ENCODE measurements around the gene CCDC32.

CCDC32 gene

DNA sequence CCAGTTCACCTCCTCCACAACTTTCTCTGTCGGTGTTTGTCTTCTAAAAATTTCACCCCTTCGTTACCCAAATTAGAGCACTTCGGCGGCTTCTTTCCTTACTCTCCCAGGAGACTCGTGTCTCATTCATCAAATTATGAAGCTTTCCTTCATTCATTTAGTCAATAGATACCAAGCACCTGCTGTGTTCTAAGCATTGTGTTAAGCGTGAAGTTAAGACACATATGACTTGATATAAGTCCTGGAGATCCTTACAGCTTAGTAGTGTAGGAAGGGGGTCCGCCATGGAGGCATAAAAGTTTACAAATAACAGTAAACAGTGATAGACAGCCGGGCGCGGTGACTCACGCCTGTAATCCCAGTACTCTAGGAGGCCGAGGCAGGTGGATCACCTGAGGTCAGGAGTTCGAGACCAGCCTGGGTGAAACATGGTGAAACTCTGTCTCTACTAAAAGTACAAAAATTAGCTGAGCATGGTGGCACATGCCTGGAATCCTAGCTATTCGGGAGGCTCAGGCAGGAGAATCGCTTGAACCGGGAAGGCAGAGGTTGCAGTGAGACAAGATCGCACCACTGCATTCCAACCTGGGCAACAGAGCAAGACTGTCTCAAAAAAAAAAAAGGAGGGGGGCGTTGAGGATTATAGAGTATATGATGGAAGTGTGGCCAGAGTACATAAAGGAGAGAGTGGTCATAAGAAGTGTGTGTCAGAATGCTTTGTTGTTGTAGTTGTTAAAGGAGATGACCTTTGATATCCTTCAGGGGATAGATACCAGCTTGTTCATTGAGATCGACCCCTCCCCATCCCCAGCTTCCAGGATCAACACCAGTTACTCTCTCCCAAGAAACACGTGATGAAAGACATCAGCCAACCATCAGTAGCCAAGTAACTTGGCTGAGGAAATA lies 744 bp upstream of the CCDC32 start:
- no peak for DNase-seq

DNA sequence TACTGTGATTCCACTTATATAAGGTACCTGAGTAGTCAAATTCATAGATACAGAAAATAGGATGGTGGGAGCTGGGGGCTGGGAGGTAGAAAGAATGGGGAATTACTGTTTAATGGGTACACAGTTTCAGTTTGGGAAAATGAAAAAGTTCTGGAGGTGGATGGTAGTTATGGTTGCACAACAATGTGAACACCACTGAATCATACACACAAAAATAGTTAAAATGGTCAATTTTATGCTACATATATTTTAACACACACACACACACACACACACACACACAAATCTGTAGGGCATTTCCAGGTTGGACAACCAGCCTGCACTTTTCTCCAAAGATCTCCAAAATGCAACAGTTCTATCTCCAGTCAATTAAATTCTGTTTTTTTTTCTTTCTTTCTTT lies 1.4 kb downstream of the CCDC32 start:
- no peak for DNase-seq

DNA sequence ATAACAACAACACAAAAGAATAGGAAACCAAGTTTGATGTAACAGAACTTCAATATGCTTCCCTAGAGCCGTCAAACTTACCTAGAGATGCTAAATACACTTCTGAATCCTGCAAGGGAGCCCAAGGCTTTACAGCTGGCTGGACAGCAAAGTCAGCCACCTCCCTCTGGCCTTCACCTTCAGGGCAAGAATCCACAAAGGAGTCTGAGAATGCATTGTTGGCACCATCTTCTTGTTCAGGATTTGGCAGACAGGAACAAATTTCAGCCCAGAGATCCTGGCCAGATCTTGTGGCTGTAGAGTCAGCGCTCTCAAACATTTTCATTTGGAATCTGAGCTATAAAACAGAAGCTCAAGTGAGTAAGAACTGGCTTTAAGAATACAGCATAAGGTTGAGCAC lies 2.2 kb downstream of the CCDC32 start:
- no peak for DNase-seq

GRCh38 chr15:40558952-40559742 lies 5.7 kb downstream of the CCDC32 start:
- no peak for DNase-seq

GRCh38 chr15:40555876-40556275 lies 9.0 kb downstream of the CCDC32 start:
- DNase-seq = no peak

DNA sequence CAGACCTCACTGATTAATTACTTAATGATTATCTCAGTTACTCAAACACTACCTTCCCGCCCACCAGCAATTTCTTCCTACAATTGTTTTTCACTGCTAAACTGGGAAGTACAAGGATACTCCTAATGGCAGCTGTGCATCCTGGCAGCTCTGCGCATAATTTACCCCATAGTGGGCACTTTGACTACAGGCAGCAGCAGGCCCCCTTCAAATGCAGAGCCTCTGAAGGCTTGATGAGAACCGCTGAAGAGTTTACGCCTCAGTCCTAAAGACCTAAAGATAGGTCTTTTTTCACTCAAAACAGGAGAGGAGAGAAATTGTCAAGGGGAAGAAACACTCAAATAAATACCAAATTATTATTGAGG lies 10.7 kb downstream of the CCDC32 start:
- no peak for DNase-seq

- no peak for DNase-seq
These were observed 14.4 kb downstream of the CCDC32 start for GRCh38 chr15:40550341-40551037.

GRCh38 chr15:40549894-40550293 lies 14.9 kb downstream of the CCDC32 start:
- DNase-seq = no peak

DNA sequence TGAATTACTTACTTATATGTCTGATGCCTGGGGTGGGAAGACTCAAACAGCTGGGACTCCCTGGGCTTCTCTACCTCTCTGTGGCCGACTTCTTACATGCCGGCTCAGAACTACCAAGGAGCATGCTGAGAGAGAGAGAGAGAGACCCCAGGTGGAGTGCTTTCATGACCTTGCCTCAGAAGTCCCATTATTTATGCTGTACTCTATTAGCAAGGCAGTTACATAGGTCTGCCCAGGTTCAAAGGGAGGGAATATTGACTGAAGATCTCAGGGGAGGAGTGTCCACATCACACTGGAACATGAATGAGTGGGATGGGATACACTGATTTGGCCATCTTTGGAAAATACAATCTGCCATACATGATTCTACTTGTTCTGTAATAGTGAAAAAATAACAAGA lies 16.2 kb downstream of the CCDC32 start:
- no peak for DNase-seq

DNA sequence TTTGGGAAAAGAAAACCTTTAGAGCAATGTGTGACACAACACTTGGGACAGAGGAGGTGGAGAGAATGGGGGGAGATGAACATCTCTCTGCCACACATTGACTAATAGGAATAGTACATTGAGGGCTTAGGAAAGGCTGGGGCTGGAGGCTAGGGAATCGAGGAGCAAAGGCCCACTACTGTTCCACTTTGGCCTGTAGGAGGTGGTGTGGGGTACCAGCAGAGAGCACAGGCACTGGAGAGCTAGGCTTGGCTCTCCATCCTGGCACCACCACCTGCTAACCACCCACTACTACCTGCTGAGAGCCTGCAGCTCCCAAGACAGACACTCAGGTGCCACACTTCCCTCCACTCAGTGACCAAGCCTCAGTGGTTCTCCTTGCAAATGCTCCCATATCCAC lies 19.4 kb downstream of the CCDC32 start:
- no peak for DNase-seq

DNA sequence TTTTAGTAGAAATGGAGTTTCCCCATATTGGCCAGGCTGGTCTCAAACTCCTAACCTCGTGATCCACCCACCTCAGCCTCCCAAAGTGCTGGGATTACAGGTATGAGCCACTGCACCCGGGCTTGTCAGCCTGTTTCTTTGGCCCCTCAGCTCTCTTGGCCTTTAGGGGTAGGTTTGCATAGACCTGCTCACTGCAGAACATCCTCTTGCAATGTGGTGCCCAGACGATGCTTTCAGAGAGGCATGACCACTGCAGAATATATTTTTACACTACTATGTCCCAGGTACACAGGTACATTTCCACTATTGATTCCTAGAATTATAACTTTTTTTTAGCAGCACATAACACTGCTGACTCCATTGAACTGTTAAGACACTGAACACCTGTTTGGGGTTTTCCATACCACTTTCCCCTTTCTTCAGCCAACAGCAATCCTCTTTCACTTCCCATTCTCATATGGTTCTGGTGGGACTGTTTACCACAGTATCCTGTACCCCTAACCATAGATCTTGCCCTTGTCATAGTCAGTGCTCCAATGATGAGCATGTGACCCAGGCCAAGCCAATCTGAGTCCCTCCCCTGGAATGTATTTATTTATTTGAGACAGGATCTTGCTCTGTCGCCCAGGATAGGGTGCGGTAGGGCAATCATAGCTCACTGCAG lies 21.1 kb downstream of the CCDC32 start:
- DNase-seq = no peak

DNA sequence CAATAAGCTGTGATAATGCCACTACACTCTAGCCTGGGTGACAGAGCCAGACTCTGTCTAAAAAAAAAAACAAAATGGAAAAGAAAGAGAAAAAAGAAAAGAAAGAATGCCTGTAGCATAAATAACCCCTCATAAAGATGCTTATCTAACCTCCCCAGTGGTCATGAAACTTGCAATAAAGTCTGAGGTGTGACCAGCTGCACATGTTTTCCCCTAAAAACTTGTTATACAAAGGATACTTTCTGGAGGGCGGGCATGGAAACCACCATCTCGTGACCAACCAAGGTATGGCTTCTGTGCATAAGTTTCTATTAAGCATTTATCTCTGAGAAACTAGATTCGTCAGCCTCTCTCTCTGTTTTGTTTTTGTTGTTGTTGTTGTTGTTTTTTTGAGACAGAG lies 21.8 kb downstream of the CCDC32 start:
- no peak for DNase-seq

- DNase-seq = no peak
These were observed 25.9 kb downstream of the CCDC32 start for GRCh38 chr15:40538976-40539375.

DNA sequence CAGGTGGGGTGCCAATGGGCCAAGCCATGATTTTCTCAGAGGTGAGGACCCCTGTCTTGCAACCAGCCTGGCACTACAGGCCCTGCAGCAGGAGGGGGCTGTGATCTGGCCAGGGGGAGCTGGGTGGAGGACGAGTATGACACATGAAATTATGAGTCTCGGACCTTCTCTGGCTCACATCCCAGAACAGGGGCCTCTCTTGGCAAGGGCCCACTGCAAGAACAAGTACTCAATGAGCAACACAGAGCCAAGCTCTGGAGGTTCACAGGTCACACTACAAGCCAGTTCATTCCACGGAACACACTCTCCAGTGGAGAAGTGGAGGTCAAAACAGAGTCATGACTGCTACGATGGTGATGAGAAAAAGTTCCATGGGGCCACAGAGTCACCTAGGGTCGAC lies 28.3 kb downstream of the CCDC32 start:
- no peak for DNase-seq

DNA sequence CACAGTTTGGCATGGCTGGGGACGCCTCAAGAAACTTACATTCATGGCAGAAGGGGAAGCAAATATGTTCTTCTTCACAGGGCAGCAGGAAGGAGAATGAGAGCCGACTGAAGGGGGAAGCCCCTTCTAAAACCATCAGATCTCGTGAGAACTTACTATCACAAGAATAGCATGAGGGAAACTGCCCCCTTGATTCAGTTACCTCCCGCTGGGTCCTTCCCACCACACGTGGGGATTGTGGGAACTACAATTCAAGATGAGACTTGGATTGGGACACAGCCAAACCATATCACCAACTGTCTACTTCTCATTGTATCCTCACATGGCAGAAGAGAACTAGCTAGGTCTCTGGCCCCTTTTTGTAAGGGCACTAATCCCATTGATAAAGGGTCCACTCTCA lies 30.5 kb downstream of the CCDC32 start:
- no peak for DNase-seq

GRCh38 chr15:40533763-40534364 lies 31.0 kb downstream of the CCDC32 start:
- no peak for DNase-seq

- no peak for DNase-seq
These were observed 36.0 kb downstream of the CCDC32 start for GRCh38 chr15:40528801-40529200.

DNA sequence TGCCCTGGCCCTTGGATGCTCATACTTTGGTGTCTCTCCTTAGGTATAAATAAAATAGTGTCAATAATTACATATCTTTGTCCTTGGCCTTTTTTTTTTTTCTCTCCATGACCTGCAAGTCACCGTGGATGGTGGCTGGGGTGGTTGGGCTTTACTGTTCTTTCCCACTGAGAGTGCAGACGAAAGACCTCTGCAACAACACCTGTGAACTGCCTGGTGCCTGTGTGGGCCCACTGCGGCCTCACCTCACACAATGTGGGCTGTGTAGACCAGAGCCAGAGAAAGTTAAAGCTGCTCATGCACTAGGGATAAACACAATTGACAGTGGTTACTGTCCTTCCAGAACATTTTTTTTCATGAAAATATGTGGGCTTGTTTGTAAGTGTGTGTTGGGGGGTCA lies 39.0 kb downstream of the CCDC32 start:
- no peak for DNase-seq

GRCh38 chr15:40523611-40524010 lies 41.2 kb downstream of the CCDC32 start:
- DNase-seq = no peak

GRCh38 chr15:40516322-40516721 lies 48.5 kb downstream of the CCDC32 start:
- DNase-seq = no peak

DNA sequence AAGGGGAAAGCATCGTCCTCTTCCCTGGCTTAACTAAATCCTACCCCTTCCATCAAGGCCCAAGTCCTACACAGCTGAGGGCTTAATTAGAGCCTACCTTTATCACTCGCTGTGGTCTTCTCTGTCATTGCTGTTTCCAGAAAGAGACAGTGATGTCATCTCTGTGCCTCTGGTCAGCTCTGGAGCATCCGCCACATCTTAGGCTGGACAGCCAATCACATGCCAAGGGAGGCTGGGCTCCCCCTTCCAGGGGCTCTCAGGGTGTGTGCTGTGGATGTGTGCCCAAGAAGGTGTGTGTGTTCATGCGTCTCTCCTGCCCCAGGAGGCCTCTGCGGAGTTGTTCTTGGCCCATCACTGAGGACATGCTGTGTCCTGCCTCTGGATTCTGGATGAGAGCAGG lies 51.2 kb downstream of the CCDC32 start:
- no peak for DNase-seq

DNA sequence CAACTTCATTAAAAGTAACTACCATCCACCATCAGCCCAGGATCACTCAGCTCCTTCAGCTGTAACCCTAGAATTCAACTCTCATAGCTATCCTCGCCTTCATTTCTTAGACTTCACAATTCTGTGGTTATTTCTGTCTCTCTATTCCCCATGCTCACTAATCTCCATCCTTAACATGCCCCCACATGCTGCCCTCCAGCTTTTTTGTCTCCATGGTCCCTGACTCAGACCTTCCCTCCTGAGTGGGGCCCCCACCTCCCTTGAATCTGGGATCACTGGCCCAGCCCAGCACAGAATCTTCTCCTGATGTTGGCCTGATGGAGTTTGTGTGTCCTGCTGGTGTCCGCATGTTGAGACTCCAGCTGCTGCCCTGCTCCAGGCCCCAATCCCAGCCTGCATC lies 52.4 kb downstream of the CCDC32 start:
- no peak for DNase-seq

Data from DMS79 (cell line).